DMS53 treated with DMSO at 0.1 percent for 48 hours (cell line): ENCODE data around the gene SMTNL2.

ENCODE experiments used
- DNase-seq: peaks from one replicate; lab custom pipeline; 2025; ENCODE audit not compliant: unreplicated experiment; lab: John Stamatoyannopoulos, UW

SMTNL2 gene

DNA sequence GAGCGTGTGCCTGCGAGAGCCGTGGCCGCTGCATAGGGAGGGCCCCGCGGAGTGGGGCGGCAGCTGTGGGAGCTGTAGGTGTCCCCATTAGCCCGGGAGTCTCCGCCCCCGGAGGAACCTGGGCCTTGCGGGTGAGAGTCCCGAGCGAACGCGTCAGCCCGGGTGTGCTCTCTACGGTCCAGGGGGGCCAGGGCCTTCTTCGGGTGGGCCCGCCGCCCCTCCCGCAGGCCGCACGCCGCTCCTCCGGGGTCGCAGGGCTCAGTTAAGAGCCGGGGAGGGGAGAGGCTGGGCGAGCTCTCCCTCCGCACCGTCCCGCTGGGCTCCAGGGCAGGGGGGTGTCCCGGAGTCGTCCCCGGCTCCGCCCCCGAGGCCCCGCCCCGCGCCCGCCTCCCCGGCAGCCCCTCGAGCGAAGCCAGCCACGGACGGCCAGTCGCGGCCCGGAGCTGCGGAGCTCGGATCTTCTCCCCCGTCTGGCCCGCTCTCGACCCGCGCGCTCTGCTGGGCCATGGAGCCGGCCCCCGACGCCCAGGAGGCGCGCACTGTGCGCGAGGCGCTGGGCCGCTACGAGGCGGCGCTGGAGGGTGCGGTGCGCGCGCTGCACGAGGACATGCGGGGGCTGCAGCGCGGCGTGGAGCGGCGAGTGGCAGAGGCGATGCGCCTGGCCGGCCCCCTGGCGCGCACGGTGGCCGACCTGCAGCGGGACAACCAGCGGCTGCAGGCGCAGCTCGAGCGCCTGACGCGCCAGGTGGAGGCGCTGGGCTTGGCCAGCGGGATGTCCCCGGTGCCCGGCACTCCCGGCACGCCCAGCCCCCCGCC, at the start of gene SMTNL2:
Gene SMTNL2 (plus strand): TSS at position 429 of the 816 bp plus-strand sequence. CDS start 77 bp downstream, at position 506.
- DNase-seq, result no peak

GRCh38 chr17:4534928-4535666, 49.2 kb upstream of the SMTNL2 start:
- no peak for DNase-seq

DNA sequence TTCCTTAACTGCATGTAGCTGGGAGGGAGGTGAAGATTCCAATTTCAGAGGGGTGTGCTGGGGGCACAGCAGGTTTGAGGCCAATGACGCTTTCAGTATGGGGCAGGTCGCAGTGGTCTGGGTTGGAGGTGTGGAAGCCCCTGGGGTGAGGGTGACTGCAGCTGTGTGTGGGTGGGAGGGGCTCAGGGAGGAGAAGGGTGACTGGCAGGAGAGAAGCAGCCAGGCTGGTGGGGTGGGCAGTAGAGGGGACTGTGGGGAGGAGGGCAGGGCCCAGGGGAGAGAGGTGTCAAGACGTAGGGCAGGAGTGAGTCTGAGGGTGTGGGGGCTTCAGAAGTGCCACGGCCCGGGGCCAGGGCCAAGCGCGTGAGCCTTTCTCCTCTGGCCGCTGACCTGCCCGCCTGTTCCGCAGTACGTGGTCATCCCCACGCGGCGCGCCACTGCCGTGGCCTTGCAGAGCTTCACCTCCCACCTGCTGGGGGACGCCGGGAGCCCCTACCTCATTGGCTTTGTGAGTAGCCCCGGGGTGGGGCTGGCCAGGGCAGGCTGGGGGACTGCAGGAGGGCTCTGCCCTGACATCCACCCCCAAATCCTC, 48.6 kb upstream of the SMTNL2 start:
- no peak for DNase-seq

DNA sequence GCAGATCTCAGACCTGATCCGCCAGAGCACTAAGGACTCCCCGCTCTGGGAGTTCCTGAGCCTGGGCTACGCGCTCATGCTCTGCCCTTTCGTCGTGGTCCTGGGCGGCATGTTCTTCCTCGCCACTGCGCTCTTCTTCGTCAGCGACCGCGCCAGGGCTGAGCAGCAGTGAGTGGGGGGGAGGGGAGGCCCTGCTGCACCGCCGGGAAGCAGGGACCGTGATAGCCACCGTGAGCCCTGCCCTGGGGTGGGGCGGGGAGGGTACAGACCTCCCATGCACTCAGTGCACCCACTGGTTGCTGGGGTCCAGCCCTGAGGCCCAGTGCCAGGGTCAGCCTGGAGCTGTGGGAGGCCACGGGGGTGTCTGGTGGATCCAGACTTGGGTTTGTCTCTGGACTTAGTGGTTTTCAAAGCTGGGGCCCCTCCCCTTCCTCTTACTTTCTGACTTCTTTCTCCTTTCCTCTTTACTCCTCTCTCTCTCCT, 48.0 kb upstream of the SMTNL2 start:
- no peak for DNase-seq

GRCh38 chr17:4536742-4537411, 47.5 kb upstream of the SMTNL2 start:
- no peak for DNase-seq

DNA sequence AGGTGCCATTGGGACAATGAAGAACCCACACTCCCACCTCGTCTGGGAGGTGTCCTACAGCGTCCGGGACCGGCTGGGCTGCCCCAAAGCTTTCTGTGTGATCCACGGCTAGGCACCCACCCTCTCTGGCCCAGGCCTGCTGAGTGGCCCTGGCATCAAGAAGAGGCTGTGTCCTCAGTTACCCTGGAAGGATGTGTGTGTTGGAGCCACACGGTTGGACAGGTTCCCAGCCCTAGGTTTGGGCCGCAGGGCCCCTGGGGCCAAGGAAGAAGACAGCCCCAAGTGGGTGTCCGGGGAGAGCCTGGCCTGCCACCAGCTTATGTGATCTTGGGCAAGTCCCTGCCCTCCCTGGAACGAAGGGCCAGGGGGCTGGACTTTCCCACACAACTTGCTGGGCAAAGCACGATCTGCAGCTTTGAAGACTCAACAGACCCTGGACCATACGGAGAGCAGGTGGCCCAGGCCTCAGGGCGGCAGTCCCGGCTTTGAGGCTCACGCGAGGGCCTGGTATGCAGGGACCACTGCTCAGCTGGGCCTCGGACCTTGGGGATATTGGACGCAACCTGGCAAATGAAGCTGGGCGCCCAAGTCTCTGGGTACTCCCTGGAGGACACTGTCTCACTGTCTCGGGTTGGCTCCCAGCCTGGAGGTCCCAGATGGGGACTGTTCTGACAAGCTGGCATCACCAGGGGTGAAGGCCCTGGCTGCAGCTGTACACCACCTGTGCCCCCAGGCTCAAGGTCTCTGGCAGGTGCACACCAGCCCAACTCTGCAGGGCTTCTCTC, 46.7 kb upstream of the SMTNL2 start:
- no peak for DNase-seq

- no peak for DNase-seq
Measured at GRCh38 chr17:4538236-4539002, 45.9 kb upstream of the SMTNL2 start.

DNA sequence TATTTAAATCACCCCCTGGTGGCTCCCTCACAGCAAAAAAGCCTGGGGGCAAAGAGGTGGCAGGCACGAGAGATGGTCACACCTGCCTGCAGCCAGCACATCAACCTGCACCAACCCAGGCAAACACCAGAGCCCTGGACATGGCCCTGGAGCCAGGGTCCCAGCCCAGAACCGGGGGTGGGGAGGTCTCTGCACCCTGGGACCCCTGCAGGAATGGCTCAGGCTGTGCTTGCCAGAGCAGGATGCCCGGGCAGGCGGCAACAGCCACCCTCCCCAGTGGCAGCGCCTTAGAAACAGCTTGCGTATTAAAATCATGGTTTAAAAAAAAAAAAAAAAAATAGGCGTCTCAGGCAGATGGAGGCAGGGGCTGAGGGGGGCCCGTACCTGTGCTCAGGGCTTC, 45.3 kb upstream of the SMTNL2 start:
- no peak for DNase-seq

GRCh38 chr17:4539576-4540223, 44.6 kb upstream of the SMTNL2 start:
- DNase-seq, result no peak

- DNase-seq, result no peak
Measured at GRCh38 chr17:4540224-4540651, 44.1 kb upstream of the SMTNL2 start.

DNA sequence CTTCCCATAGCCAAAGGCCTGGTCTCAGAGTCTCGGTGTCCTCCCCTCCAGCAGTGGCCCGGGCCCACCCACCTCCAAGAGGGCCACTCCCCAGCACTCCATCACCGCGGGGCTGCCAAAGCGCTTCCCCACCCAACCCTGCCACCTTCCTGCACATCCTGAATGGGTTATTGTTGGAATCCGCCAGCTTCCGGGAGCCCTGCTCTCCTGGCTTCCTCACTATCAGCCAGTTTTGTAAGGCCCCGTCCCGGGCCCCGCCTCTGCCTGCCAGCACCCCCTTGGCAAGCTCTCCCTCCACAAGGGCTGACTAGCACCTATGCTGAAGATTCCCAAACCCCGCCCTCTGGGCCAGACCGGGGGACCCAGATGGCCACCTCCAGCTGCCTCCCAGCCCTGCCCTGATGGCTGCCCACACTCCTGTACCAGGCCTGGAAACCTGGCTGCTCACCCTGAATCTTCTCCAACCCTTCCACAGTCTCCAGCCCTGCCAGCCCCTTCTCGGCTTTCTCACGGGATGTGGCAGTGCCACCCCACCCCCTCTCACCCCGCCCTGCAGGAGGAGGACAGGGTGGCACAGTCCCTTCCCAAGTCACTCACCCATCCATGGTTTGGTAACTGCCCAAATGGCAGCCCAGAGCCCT, 43.5 kb upstream of the SMTNL2 start:
- no peak for DNase-seq

GRCh38 chr17:4541328-4542002, 42.9 kb upstream of the SMTNL2 start:
- no peak for DNase-seq

DNA sequence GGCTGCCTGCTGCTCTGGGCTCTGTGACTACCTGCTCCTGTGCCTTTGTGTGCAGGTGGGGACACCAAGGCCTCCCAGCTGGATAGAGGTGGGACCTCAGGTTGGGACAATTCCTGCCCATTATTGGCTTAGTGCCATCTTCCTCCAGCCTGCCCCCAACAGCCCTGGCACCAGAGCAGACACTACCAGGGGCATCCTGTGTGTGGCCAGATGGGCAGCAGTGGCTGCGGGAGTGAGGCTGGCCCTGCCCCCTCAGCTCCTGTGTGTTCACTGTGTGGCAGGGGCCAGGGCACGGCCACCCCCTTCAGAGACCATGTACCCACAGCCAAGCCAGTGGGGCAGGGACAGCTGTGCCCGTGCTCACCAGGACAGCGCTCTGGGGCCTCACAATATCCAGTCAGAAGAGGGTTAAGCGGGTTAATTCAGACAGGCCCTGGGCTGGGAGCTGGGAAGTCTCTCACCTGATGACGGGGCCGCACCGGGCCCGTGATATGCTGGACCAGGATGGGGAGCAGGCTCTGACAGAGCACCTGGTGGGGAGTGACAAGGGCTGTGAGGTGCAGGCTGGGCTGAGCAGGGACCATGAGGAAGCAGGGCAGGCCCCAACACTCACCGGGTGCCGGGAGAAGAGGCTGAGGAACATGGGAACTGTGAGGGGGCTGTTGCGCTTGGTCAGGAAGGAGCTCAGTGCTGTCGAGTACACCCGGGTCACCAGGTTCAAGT, 42.2 kb upstream of the SMTNL2 start:
- no peak for DNase-seq

DNA sequence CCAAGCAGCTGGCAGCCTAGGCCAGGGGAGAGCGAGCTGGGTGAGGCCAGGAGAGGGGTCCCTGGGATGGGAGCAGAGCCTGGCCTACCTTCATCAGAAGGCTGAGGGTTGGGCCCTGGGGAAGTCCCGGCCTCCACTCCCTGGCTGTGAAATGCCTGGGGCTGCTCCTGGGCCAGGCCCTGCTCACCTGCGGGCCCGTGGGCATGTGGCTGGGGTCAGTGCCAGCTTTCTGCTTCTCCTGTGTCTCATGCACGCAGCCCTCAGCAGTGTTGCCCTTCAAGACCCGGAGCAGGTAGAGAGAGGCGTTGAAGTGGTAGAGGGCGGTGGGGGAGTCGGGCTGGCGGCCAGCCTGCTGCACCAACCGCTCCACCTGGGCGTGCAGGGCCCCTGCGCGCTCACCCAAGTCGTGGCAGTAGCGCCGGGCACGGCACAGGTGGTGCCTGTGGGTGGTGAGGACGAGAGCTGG, 41.6 kb upstream of the SMTNL2 start:
- DNase-seq, result no peak

- DNase-seq, result no peak
Measured at GRCh38 chr17:4543557-4544026, 40.7 kb upstream of the SMTNL2 start.

GRCh38 chr17:4544135-4544950, 40.0 kb upstream of the SMTNL2 start:
- DNase-seq, result no peak

GRCh38 chr17:4544951-4545216, 39.4 kb upstream of the SMTNL2 start:
- no peak for DNase-seq
